Activated naive CD4-positive, alpha-beta T cell treated with anti-CD3 and anti-CD28 coated beads, Interleukin-2, amount 50 U/mL, for 72 hours (primary cell): ENCODE measurements around the gene SNAPC1. TPM values are rescaled to one million over a fixed set of nuclear protein-coding genes. Genes with fewer than 3 reads are reported as not detected.
"Not testable (repeated sequence)": the region's sequence is repeated elsewhere in the genome, so short reads cannot be mapped to it uniquely, and the experiment has no call there.

Experiments
- ATAC-seq, 2 donors: fragments of 150-1000 bp; cut with Tn5 transposase; 2 replicates each; pipeline ENCODE4 v1.10.0; 2021; ENCODE audit warnings: mild to moderate bottlenecking in 2 of 2, moderate library complexity in 2 of 2
- DNase-seq, 2 donors: peaks; one replicate each; pipeline ENCODE4 v3.0.0; 2021 to 2022; ENCODE audit warnings: low spot score in 2 of 2
- H3K27ac Mint-ChIP-seq, 2 donors: one replicate each; pipeline ENCODE4 v1.8.0; 2022; ENCODE audit warnings: mild to moderate bottlenecking in 2 of 2, mixed read lengths in 2 of 2
- H3K36me3 Mint-ChIP-seq, 2 donors: one replicate each; pipeline ENCODE4 v1.8.0; 2022; ENCODE audit warnings: mixed read lengths in 2 of 2
- H3K9me3 Mint-ChIP-seq, 2 donors: one replicate each; pipeline ENCODE4 v1.8.0; 2022; ENCODE audit warnings: mixed read lengths in 2 of 2
- total RNA-seq, 2 donors: library from RNA; stranded (reverse); gene quantifications; one replicate each; pipeline ENCODE4 v1.2.3, GENCODE V29; 2022

Gene SNAPC1
- total RNA-seq, 2 donors from 2014 or later, result 10.5 to 11.4 TPM

GRCh38 chr14:61744238-61744637, 18.0 kb upstream of the SNAPC1 start:
- no peak for DNase-seq
- Mint-ChIP-seq H3K36me3 (peaks cover 0 to 52% of the 10 kb centered on the region in 2 donors), H3K27ac (peak overlapping the region in 1 of 2 donors; percentile 90), H3K9me3 (no peaks in the 10 kb centered on the region)
- ATAC-seq, result no peak

DNA sequence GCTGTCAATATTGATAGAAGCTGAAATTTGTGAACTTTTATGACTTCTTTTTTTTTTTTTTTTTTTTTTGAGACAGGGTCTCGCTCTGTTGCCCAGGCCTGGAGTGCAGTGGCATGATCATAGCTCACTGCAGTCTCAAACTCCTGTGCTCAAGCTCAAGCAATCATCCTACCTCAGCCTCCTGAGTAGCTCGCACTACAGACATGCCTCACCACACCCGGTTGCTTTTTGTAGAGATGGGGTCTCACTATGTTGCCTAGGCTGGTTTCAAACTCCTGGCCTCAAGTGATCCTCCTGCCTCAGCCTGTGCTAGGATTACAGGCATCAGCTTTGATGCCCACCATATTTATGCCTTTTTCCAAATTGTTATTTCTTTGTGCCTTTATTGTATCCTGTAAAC, 15.9 kb upstream of the SNAPC1 start:
- H3K9me3 Mint-ChIP-seq, DNase-seq, ATAC-seq: not testable (repeated sequence)
- Mint-ChIP-seq H3K36me3 (peaks cover 0 to 65% of the 10 kb centered on the region in 2 donors), H3K27ac (peak overlapping the region in 1 of 2 donors; percentile 95)

- no peak for ATAC-seq
- DNase-seq, result no peak
- no peaks in the 10 kb centered on the region for H3K9me3 Mint-ChIP-seq
- H3K27ac Mint-ChIP-seq, result peak overlapping the region in 1 of 2 donors; percentile 77
- H3K36me3 Mint-ChIP-seq, result peaks cover 0 to 71% of the 10 kb centered on the region in 2 donors
These were observed 15.3 kb upstream of the SNAPC1 start for GRCh38 chr14:61746881-61747280.

DNA sequence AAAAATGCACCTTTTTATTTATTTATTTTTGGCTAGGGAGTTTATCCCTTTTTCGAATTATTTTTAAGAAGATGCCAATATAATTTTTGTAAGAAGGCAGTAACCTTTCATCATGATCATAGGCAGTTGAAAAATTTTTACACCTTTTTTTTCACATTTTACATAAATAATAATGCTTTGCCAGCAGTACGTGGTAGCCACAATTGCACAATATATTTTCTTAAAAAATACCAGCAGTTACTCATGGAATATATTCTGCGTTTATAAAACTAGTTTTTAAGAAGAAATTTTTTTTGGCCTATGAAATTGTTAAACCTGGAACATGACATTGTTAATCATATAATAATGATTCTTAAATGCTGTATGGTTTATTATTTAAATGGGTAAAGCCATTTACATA, 14.9 kb upstream of the SNAPC1 start:
- DNase-seq (no peak), ATAC-seq (no peak)
- Mint-ChIP-seq H3K9me3 (no peaks in the 10 kb centered on the region), H3K36me3 (peaks cover 0 to 74% of the 10 kb centered on the region in 2 donors), H3K27ac (peak overlapping the region in 1 of 2 donors; percentile 77)

GRCh38 chr14:61749264-61749663, 13.0 kb upstream of the SNAPC1 start:
- peaks cover 0 to 69% of the 10 kb centered on the region in 2 donors for H3K36me3 Mint-ChIP-seq
- H3K27ac Mint-ChIP-seq, result no peak overlapping the region
- DNase-seq (no peak), ATAC-seq (no peak)
- no peaks in the 10 kb centered on the region for H3K9me3 Mint-ChIP-seq

DNA sequence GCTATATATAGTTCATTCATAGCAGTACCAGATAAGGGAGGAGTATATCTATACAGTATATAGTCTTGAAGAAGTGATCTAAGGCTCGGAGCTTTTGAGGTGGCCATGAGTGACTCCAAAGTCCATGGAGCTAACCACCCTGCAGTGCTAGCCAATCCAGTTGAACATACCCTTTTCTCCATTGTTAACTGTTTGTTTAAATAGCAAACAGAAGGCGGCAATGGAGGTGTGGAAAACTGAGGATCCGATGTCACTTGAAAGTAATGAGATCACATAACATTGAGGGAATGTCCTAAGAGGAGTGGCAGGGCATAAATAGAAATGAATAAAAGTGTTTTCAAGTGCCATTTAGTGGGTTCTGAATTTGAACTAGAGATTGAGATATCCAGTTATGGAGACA, 12.4 kb upstream of the SNAPC1 start:
- Mint-ChIP-seq H3K27ac (peak overlapping the region in 1 of 2 donors; percentile 95), H3K36me3 (peaks cover 0 to 66% of the 10 kb centered on the region in 2 donors), H3K9me3 (no peaks in the 10 kb centered on the region)
- ATAC-seq (no peak), DNase-seq (no peak)

- Mint-ChIP-seq H3K9me3 (no peaks in the 10 kb centered on the region), H3K36me3 (peaks cover 0 to 56% of the 10 kb centered on the region in 2 donors), H3K27ac (peak overlapping the region; percentile 52 to 95)
- DNase-seq, result peak; percentile 80 to 84
- peak; percentile 89 to 97 for ATAC-seq
These were observed 11.3 kb upstream of the SNAPC1 start for GRCh38 chr14:61750708-61751474.

- Mint-ChIP-seq H3K36me3 (peaks cover 0 to 54% of the 10 kb centered on the region in 2 donors), H3K27ac (peak overlapping the region; percentile 52 to 92), H3K9me3 (no peaks in the 10 kb centered on the region)
- DNase-seq (no peak), ATAC-seq (no peak)
These were observed 10.7 kb upstream of the SNAPC1 start for GRCh38 chr14:61751475-61751989.

DNA sequence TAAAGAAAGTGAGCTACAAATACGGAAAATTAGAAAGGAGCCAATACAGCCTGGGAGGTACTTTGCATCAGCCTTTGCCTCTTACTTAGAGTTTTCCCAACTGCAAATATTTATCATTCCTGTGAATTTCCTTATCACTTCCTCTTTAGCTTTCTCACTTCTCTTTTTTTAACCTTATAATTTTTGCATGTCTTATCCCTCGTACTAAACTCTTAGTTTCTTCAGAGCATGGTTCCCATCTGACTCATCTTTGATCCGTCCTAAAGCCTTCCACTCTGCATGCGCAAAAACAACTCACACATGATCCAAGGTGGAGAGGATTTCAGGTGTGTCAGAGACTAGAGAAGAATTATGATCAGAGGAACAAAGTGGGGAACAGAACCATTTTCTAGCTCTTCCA, 9.6 kb upstream of the SNAPC1 start:
- H3K9me3 Mint-ChIP-seq, result no peaks in the 10 kb centered on the region
- no peak for ATAC-seq
- H3K27ac Mint-ChIP-seq, result peak overlapping the region in 1 of 2 donors; percentile 63
- DNase-seq, result no peak
- H3K36me3 Mint-ChIP-seq, result peaks cover 0 to 46% of the 10 kb centered on the region in 2 donors

DNA sequence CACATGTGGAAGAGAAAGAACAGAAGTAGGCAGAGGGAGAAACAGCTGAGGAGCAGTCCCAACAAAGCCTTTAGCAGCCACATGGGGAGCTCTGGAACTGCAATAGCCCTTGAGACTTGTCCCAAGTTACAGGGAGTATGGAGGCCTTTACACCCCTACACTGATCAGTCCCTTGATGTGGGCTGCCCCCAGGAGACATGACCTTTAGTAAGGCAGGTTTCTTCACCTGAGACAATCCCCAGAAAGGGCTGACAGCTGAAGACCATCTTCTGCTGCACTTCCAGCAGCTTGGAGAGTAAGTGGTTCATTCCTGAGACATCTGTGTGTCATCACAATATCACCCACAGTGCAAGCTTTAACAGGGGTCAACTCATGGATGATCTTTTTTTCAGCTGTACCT, 8.6 kb upstream of the SNAPC1 start:
- Mint-ChIP-seq H3K27ac (peak overlapping the region in 1 of 2 donors; percentile 56), H3K36me3 (peaks cover 0 to 39% of the 10 kb centered on the region in 2 donors), H3K9me3 (no peaks in the 10 kb centered on the region)
- DNase-seq, result no peak
- ATAC-seq, result peak in 1 of 2 donors; percentile 1

- Mint-ChIP-seq H3K36me3 (peaks cover 0 to 27% of the 10 kb centered on the region in 2 donors), H3K9me3 (no peaks in the 10 kb centered on the region), H3K27ac (peak overlapping the region in 1 of 2 donors; percentile 0)
- no peak for ATAC-seq
- DNase-seq, result no peak
These were observed 7.4 kb upstream of the SNAPC1 start for GRCh38 chr14:61754627-61755381.

- Mint-ChIP-seq H3K27ac (peak overlapping the region in 1 of 2 donors; percentile 83), H3K36me3 (peaks cover 0 to 22% of the 10 kb centered on the region in 2 donors)
- DNase-seq, ATAC-seq, H3K9me3 Mint-ChIP-seq: not testable (repeated sequence)
These were observed 6.9 kb upstream of the SNAPC1 start for GRCh38 chr14:61755382-61755742.

- Mint-ChIP-seq H3K27ac (peak overlapping the region in 1 of 2 donors; percentile 83), H3K9me3 (no peaks in the 10 kb centered on the region), H3K36me3 (peaks cover 0 to 14% of the 10 kb centered on the region in 2 donors)
- peak in 1 of 2 donors; percentile 6 for ATAC-seq
- DNase-seq, result no peak
These were observed 6.1 kb upstream of the SNAPC1 start for GRCh38 chr14:61756135-61756534.

- H3K9me3 Mint-ChIP-seq, result no peaks in the 10 kb centered on the region
- H3K36me3 Mint-ChIP-seq, result peaks cover 15% of the 10 kb centered on the region in 2 donors
- DNase-seq (no peak), ATAC-seq (no peak)
- H3K27ac Mint-ChIP-seq, result no peak overlapping the region
These were observed 2.3 kb upstream of the SNAPC1 start for GRCh38 chr14:61759878-61760277.

GRCh38 chr14:61761557-61761956, 663 bp upstream of the SNAPC1 start:
- Mint-ChIP-seq H3K27ac (peak overlapping the region; percentile 96 to 100), H3K9me3 (no peaks in the 10 kb centered on the region), H3K36me3 (peaks cover 15% of the 10 kb centered on the region in 2 donors)
- DNase-seq (no peak), ATAC-seq (peak; percentile 1 to 11)

- no peak for DNase-seq
- Mint-ChIP-seq H3K27ac (no peak overlapping the region), H3K9me3 (no peaks in the 10 kb centered on the region), H3K36me3 (peaks cover 15% of the 10 kb centered on the region in 2 donors)
- no peak for ATAC-seq
These were observed 2.3 kb downstream of the SNAPC1 start for GRCh38 chr14:61764342-61765122.
